GM12878 (cell line): Measurements from ENCODE around the gene CEBPG. TPM values are rescaled to one million over a fixed set of nuclear protein-coding genes. Genes with fewer than 3 reads are reported as not detected.

Experiments
- ATAC-seq: fragments of 200-7000 bp; cut with Tn5 transposase; 3 replicates; pipeline ENCODE4 v1.9.1; 2020; ENCODE audit warnings: mild to moderate bottlenecking, moderate library complexity
- BruUV-seq: library from RNA; stranded (reverse); fragments of 400-500 nt; replicated peaks from 2 replicates; lab custom pipeline; 2021; lab: Mats Ljungman, UMichigan
- CTCF ChIA-PET: fragments of 300-600 bp; sonication (Branson Sonifier 250); formaldehyde crosslinking; extraction: SDS; loops from one replicate; lab custom pipeline; 2021; ENCODE audit warnings: inconsistent platforms; lab: Yijun Ruan, JAX
- POLR2A ChIA-PET: fragments of 350-600 bp; formaldehyde crosslinking; extraction: SDS; loops from one replicate; lab custom pipeline; 2021; ENCODE audit warnings: inconsistent platforms; lab: Charles Lee
- RAD21 ChIA-PET: fragments of 300-600 bp; sonication (Branson Sonifier 250); formaldehyde crosslinking; loops from one replicate; lab custom pipeline; 2023; ENCODE audit warnings: antibody characterized with exemption; ENCODE audit not compliant: unreplicated experiment; lab: Charles Lee
- SMC1A ChIA-PET: fragments of 300-600 bp; sonication (Branson Sonifier 250); formaldehyde crosslinking; loops from one replicate; lab custom pipeline; 2023; ENCODE audit not compliant: unreplicated experiment, uncharacterized antibody; lab: Charles Lee
- DNase-seq: peaks from one replicate; pipeline ENCODE4 v3.0.0-alpha.2; 2011; ENCODE audit warnings: low read depth, low spot score
- FAIRE-seq: peaks from 3 replicates; lab custom pipeline; 2011; peaks lifted over from hg19 to GRCh38; lab: Jason Lieb, UNC
- H2AFZ ChIP-seq: 2 replicates; pipeline ENCODE4 v1.6.0; 2011; ENCODE audit warnings: low read depth, low read length, control low read depth; ENCODE audit not compliant: control insufficient read depth
- H3K27ac ChIP-seq: 2 replicates; pipeline ENCODE4 v1.5.1; 2011; ENCODE audit warnings: control low read depth; ENCODE audit not compliant: control insufficient read depth, insufficient read depth
- H3K27me3 ChIP-seq, 2 experiments: replicated peaks in 1 of 2; 2 replicates each; pipeline versions ENCODE4 v1.6.0 to v1.6.1; 2011; ENCODE audit warnings: low read length in 1 of 2; ENCODE audit not compliant: control insufficient read depth in 2 of 2, insufficient read depth in 2 of 2
- H3K36me3 ChIP-seq, 2 experiments: 2 replicates each; pipeline ENCODE4 v1.5.1; 2011; ENCODE audit warnings: low read length in 1 of 2; ENCODE audit not compliant: control insufficient read depth in 2 of 2, insufficient read depth in 2 of 2
- H3K4me1 ChIP-seq: 2 replicates; pipeline ENCODE4 v1.6.1; 2011; ENCODE audit warnings: mild to moderate bottlenecking, low read length, moderate library complexity, mixed read lengths; ENCODE audit not compliant: control insufficient read depth, insufficient read depth
- H3K4me2 ChIP-seq: 2 replicates; pipeline ENCODE4 v1.6.0; 2011; ENCODE audit warnings: control low read depth; ENCODE audit not compliant: control insufficient read depth, insufficient read depth
- H3K4me3 ChIP-seq: fragments of 200-600 bp; sonication (generic); 2 replicates; pipeline ENCODE4 v1.5.1; 2016
- H3K79me2 ChIP-seq: 2 replicates; pipeline ENCODE4 v1.6.0; 2011; ENCODE audit warnings: low read length; ENCODE audit not compliant: control insufficient read depth, insufficient read depth
- H3K9ac ChIP-seq: 2 replicates; pipeline ENCODE4 v1.8.0; 2011; ENCODE audit warnings: low read length, control low read depth, mixed read lengths; ENCODE audit not compliant: control insufficient read depth, insufficient read depth
- H3K9me3 ChIP-seq: replicated peaks from 3 replicates; pipeline ENCODE4 v1.5.1; 2011; ENCODE audit warnings: mild to moderate bottlenecking, low read length; ENCODE audit not compliant: control insufficient read depth, insufficient read depth
- H4K20me1 ChIP-seq: 2 replicates; pipeline ENCODE4 v1.6.0; 2011; ENCODE audit not compliant: control insufficient read depth, insufficient read depth
- BCL11A ChIP-seq: IDR thresholded peaks from 2 replicates; pipeline ENCODE4 v1.6.1; 2011; ENCODE audit warnings: low read depth, low read length
- BMI1 ChIP-seq: fragments of 450-650 bp; IDR thresholded peaks from 2 replicates; pipeline ENCODE4 v1.6.1; 2016; ENCODE audit warnings: mild to moderate bottlenecking, moderate library complexity, borderline replicate concordance
- CBX5 ChIP-seq: sonication (generic); IDR thresholded peaks from 2 replicates; pipeline ENCODE4 v1.6.1; 2016; ENCODE audit warnings: low read depth, moderate library complexity, mild to moderate bottlenecking, inconsistent platforms
- EED ChIP-seq: sonication (generic); IDR thresholded peaks from 2 replicates; pipeline ENCODE4 v1.6.1; 2016; ENCODE audit warnings: antibody characterized with exemption, low read depth
- IKZF1 ChIP-seq: fragments of 450-650 bp; conservative IDR thresholded peaks from 2 replicates; pipeline ENCODE4 v1.6.1; 2017; ENCODE audit warnings: antibody characterized with exemption, mild to moderate bottlenecking
- JUND ChIP-seq: IDR thresholded peaks from 2 replicates; pipeline ENCODE4 v1.6.1; 2012; ENCODE audit warnings: low read depth, mild to moderate bottlenecking, low read length, improper control_type of control experiment, moderate library complexity
- NR2C1 ChIP-seq: fragments of 450-650 bp; IDR thresholded peaks from 2 replicates; pipeline ENCODE4 v1.6.1; 2017; ENCODE audit warnings: antibody characterized with exemption, mild to moderate bottlenecking, moderate library complexity
- PML ChIP-seq: IDR thresholded peaks from 2 replicates; pipeline ENCODE4 v1.6.1; 2012; ENCODE audit warnings: low read length, inconsistent platforms
- POLR2AphosphoS5 ChIP-seq: IDR thresholded peaks from 2 replicates; pipeline ENCODE4 v1.6.1; 2011; ENCODE audit warnings: mild to moderate bottlenecking, low read length, inconsistent platforms
- SREBF2 ChIP-seq: IDR thresholded peaks from 2 replicates; pipeline ENCODE4 v1.6.1; 2012; ENCODE audit warnings: mild to moderate bottlenecking, low read length
- ZZZ3 ChIP-seq: IDR thresholded peaks from 2 replicates; pipeline ENCODE4 v1.6.1; 2011; ENCODE audit warnings: low read depth; ENCODE audit not compliant: control insufficient read depth, insufficient read length
- WGBS: methylation state at CpG from one replicate; pipeline ENCODE4 v1.1.6; 2016; ENCODE audit warnings: low lambda C conversion rate; ENCODE audit not compliant: insufficient replicate concordance, insufficient coverage; ENCODE audit errors: missing lambda C conversion rate; 5-methylcytosine and 5-hydroxymethylcytosine counted together
- in situ Hi-C: fragments of 300-500 bp; cut with MboI; formaldehyde crosslinking; loops from 9 replicates; pipeline ENCODE4 v1.14.3; 2018; ENCODE audit warnings: mixed read lengths
- intact Hi-C: fragments of 100-400 bp; cut with micrococcal nuclease; formaldehyde crosslinking; loops from one replicate; pipeline ENCODE4 v1.14.2; 2022; ENCODE audit not compliant: unreplicated experiment
- polyA plus RNA-seq, 11 experiments: library from polyadenylated mRNA; depleted of rRNA in 4 of 11; unstranded in 6 of 11; stranded (reverse) in 5 of 11; fragments of >200 nt; fragmentation: Nextera tagmentation in 4 of 11; fragmentation: Illumina TruSeq in 1 of 11; extraction: Ambion mirVana in 4 of 11; extraction: Trizol in 1 of 11; gene quantifications; 1 replicate in 1 of 11; 2 replicates in 10 of 11; pipeline versions ENCODE4 v1.2.1 to v1.2.3, GENCODE V29; 2011 to 2016; ENCODE audit warnings: inconsistent platforms in 2 of 11, missing spikeins in 2 of 11, low read depth in 1 of 11
- total RNA-seq, 4 experiments: library from RNA; depleted of rRNA in 3 of 4; stranded (reverse); fragments of >200 nt in 3 of 4; fragmentation: Illumina TruSeq in 1 of 4; extraction: Trizol in 1 of 4; gene quantifications; 2 replicates each; pipeline versions ENCODE4 v1.2.1 to v1.2.3, GENCODE V29; 2013 to 2021

CEBPG gene
- total and polyA plus RNA-seq, 10 of the 15 experiments (the other 5 are each of a cell fraction or from before 2014, with no cell fraction given) = 5.2 to 22.4 (median 20.0) TPM

GRCh38 chr19:33418461-33418860 lies 45.0 kb downstream of the CEBPG start:
- Histone ChIP-seq H3K4me1 (no peaks in the 10 kb centered on the region), H3K27me3 (no peaks in the 10 kb centered on the region), H3K9me3 (no peaks in the 10 kb centered on the region), H2AFZ (no peak overlapping the region), H3K4me3 (no peak overlapping the region), H3K27ac (no peak overlapping the region), H3K79me2 (no peaks in the 10 kb centered on the region), H3K36me3 (no peaks in the 10 kb centered on the region), H3K4me2 (no peak overlapping the region), H4K20me1 (no peaks in the 10 kb centered on the region), H3K9ac (no peak overlapping the region)
- no TSS peak for BruUV-seq
- WGBS = 55% methylated on average over 12 of the region's 12 CpGs
- intact Hi-C loops = no loop called here
- TF ChIP-seq BCL11A (no peak), POLR2AphosphoS5 (no peak), SREBF2 (no peak), PML (no peak), JUND (no peak), CBX5 (no peak)
- DNase-seq (no peak), ATAC-seq (no peak), FAIRE-seq (no peak)
- ChIA-PET CTCF (interaction anchor here (1.5 kb wide), 1 partner anchor 12 kb away, joined by 6 read pairs; no protein-coding TSS in a partner anchor), POLR2A (no interaction called here), RAD21 (no interaction called here), SMC1A (interaction anchor here (0.5 kb wide), 1 partner anchor 752 kb away, joined by 3 read pairs; no protein-coding TSS in a partner anchor)
- in situ Hi-C loops = no loop called here

GRCh38 chr19:33418871-33419787 lies 45.6 kb downstream of the CEBPG start:
- DNase-seq (no peak), ATAC-seq (no peak), FAIRE-seq (no peak)
- H2AFZ ChIP-seq = no peak overlapping the region
- no peaks in the 10 kb centered on the region for H3K9me3 ChIP-seq
- no peaks in the 10 kb centered on the region for H3K4me1 ChIP-seq
- BruUV-seq = no TSS peak
- no peaks in the 10 kb centered on the region for H3K27me3 ChIP-seq
- no peak overlapping the region for H3K9ac ChIP-seq
- CTCF ChIA-PET = interaction anchor here (0.7 to 1.5 kb wide), 3 partner anchors 11 to 350 kb away, joined by 3 to 6 read pairs (median 3); no protein-coding TSS in a partner anchor
- no peaks in the 10 kb centered on the region for H3K36me3 ChIP-seq
- H3K27ac ChIP-seq = no peak overlapping the region
- H3K4me2 ChIP-seq = no peak overlapping the region
- H3K4me3 ChIP-seq = no peak overlapping the region
- SMC1A ChIA-PET = no interaction called here
- no peak for TF ChIP-seq BMI1
- no peak for TF ChIP-seq IKZF1
- no peak for TF ChIP-seq EED
- no peak for TF ChIP-seq NR2C1
- TF ChIP-seq ZZZ3 = no peak
- H4K20me1 ChIP-seq = no peaks in the 10 kb centered on the region
- no peaks in the 10 kb centered on the region for H3K79me2 ChIP-seq
- POLR2A ChIA-PET = no interaction called here
- RAD21 ChIA-PET = no interaction called here
- WGBS = 61% methylated on average over 20 of the region's 20 CpGs
- intact Hi-C loops = no loop called here
- in situ Hi-C loops = no loop called here
